Measurements from ENCODE around the gene OCRL. TPM values are rescaled to one million over a fixed set of nuclear protein-coding genes. Genes with fewer than 3 reads are reported as not detected.
A peak's percentile ranks its signal among the peaks of the same experiment; 100 is the strongest.

The OCRL gene
- total and polyA plus RNA-seq, 12 donors = 24.2 to 48.6 (median 34.3) TPM

DNA sequence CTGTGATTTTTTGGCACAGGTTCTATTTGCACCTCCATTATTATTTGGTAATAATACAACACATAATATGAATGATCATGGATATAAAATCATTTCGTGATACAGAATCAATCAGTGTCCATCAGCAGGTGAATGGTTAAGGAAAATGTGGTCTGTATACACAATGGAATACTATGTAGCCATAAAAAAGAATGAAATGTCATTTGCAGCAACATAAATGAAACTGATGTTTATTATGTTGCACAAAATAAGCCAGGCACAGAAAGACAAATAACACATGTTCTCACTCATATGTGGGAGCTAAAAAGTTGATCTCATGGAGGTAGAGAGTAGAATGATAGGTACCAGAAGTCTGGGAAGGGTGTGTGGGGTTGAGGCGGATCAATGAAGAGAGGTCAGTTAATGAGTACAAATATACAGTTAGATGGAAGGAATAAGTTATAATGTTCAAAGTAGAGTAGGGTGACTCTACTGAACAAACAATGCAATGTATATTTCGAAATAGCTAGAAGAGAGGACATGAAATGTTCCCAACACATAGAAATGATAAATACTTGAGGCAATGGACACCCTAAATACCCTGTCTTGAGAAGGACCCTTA is 15.7 kb upstream of the OCRL start:
- peaks cover 0 to 4% of the 10 kb centered on the region in 2 donors for H3K4me1 ChIP-seq (replicated peaks in 1 of 2)
- DNase-seq = no peak
- H3K4me3 ChIP-seq = no peak overlapping the region
- H3K36me3 ChIP-seq (replicated peaks in 1 of 2) = no peaks in the 10 kb centered on the region
- H3K9me3 ChIP-seq (replicated peaks in 1 of 3) = no peaks in the 10 kb centered on the region
- intact Hi-C loops (cut with DNase I) = no loop called here
- no peaks in the 10 kb centered on the region for H3K27me3 ChIP-seq
- peak overlapping the region in 1 of 5 donors; percentile 92 for H3K27ac ChIP-seq
- TF ChIP-seq POLR2A (IDR thresholded peaks at IDR 0.05) = no peak
- TF ChIP-seq, protein P1, sequence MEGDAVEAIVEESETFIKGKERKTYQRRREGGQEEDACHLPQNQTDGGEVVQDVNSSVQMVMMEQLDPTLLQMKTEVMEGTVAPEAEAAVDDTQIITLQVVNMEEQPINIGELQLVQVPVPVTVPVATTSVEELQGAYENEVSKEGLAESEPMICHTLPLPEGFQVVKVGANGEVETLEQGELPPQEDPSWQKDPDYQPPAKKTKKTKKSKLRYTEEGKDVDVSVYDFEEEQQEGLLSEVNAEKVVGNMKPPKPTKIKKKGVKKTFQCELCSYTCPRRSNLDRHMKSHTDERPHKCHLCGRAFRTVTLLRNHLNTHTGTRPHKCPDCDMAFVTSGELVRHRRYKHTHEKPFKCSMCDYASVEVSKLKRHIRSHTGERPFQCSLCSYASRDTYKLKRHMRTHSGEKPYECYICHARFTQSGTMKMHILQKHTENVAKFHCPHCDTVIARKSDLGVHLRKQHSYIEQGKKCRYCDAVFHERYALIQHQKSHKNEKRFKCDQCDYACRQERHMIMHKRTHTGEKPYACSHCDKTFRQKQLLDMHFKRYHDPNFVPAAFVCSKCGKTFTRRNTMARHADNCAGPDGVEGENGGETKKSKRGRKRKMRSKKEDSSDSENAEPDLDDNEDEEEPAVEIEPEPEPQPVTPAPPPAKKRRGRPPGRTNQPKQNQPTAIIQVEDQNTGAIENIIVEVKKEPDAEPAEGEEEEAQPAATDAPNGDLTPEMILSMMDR (IDR thresholded peaks at IDR 0.05) = no peak
- WGBS, 4 donors = 68 to 94% (median 83%) methylated on average over 3 of the region's 3 CpGs

DNA sequence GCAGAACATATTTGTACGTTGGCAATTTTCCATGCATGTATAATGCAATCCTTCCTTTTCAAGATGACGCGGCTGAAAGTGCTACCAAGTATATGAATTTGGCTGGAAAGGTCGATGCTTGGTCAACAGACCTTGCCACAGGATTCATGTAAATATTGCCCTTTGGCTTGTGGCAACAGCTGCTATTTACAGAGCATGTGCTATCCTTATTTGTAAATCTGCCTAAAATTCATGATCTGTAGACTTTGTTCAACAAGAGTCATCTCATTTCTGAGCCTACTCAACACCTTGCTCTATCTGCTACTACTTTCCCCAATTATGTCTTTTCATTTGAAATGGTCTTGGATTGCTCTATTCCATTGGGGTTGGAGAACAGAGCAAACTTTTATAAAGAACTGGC is 14.9 kb upstream of the OCRL start:
- TF ChIP-seq, protein P1 (IDR thresholded peaks at IDR 0.05) = no peak
- TF ChIP-seq POLR2A (IDR thresholded peaks at IDR 0.05) = no peak
- no peaks in the 10 kb centered on the region for H3K36me3 ChIP-seq (replicated peaks in 1 of 2)
- WGBS, 4 donors = 54 to 70% (median 57%) methylated on average over 4 of the region's 4 CpGs
- no peak overlapping the region for H3K4me3 ChIP-seq
- intact Hi-C loops (cut with DNase I) = no loop called here
- no peaks in the 10 kb centered on the region for H3K9me3 ChIP-seq (replicated peaks in 1 of 3)
- peaks cover 0 to 4% of the 10 kb centered on the region in 2 donors for H3K4me1 ChIP-seq (replicated peaks in 1 of 2)
- DNase-seq = no peak
- H3K27ac ChIP-seq = peak overlapping the region in 1 of 5 donors; percentile 5
- H3K27me3 ChIP-seq = no peaks in the 10 kb centered on the region

- Histone ChIP-seq H3K4me1 (replicated peaks in 1 of 2) (peaks cover 0 to 4% of the 10 kb centered on the region in 2 donors), H3K27me3 (no peaks in the 10 kb centered on the region), H3K27ac (no peak overlapping the region), H3K36me3 (replicated peaks in 1 of 2) (no peaks in the 10 kb centered on the region), H3K9me3 (replicated peaks in 1 of 3) (no peaks in the 10 kb centered on the region), H3K4me3 (no peak overlapping the region)
- DNase-seq = no peak
- TF ChIP-seq, protein P1 (IDR thresholded peaks at IDR 0.05) = no peak
- TF ChIP-seq POLR2A (IDR thresholded peaks at IDR 0.05) = no peak
- 28 to 47% (median 42%) methylated on average over 3 of the region's 3 CpGs for WGBS, 4 donors
- intact Hi-C loops (cut with DNase I) = no loop called here
These were observed 14.2 kb upstream of the OCRL start for GRCh38 chrX:129525896-129526295.

- no peaks in the 10 kb centered on the region for H3K4me1 ChIP-seq (replicated peaks in 1 of 2)
- H3K4me3 ChIP-seq = no peak overlapping the region
- no peaks in the 10 kb centered on the region for H3K9me3 ChIP-seq (replicated peaks in 1 of 3)
- no peaks in the 10 kb centered on the region for H3K27me3 ChIP-seq
- TF ChIP-seq, protein P1 (IDR thresholded peaks at IDR 0.05) = no peak
- TF ChIP-seq POLR2A (IDR thresholded peaks at IDR 0.05) = no peak
- 69 to 84% (median 77%) methylated on average over 3 to 4 of the region's 4 CpGs for WGBS, 4 donors
- H3K36me3 ChIP-seq (replicated peaks in 1 of 2) = no peaks in the 10 kb centered on the region
- intact Hi-C loops (cut with DNase I) = no loop called here
- peak in 1 of 7 donors; percentile 2 for DNase-seq
- no peak overlapping the region for H3K27ac ChIP-seq
These were observed 10.3 kb upstream of the OCRL start for GRCh38 chrX:129529685-129530281.
